Measurements from ENCODE around the gene SH3BP4.

The SH3BP4 gene

GRCh38 chr2:234967201-234967869 lies 15.5 kb downstream of the SH3BP4 start:
- no peak for DNase-seq

GRCh38 chr2:234967870-234968208 lies 16.0 kb downstream of the SH3BP4 start:
- no peak for DNase-seq

GRCh38 chr2:234968631-234969305 lies 17.0 kb downstream of the SH3BP4 start:
- DNase-seq: no peak

GRCh38 chr2:234969306-234970098 lies 17.7 kb downstream of the SH3BP4 start:
- no peak for DNase-seq

GRCh38 chr2:234970099-234970440 lies 18.3 kb downstream of the SH3BP4 start:
- DNase-seq: no peak

- no peak for DNase-seq
Measured at GRCh38 chr2:234970477-234970882, 18.7 kb downstream of the SH3BP4 start.

GRCh38 chr2:234971496-234971895 lies 19.7 kb downstream of the SH3BP4 start:
- no peak for DNase-seq

- DNase-seq: no peak
Measured at GRCh38 chr2:234973008-234973407, 21.2 kb downstream of the SH3BP4 start.

GRCh38 chr2:234974501-234975385 lies 22.9 kb downstream of the SH3BP4 start:
- DNase-seq: no peak

- no peak for DNase-seq
Measured at GRCh38 chr2:234975611-234976010, 23.8 kb downstream of the SH3BP4 start.

GRCh38 chr2:234976479-234977227 lies 24.8 kb downstream of the SH3BP4 start:
- DNase-seq: no peak

GRCh38 chr2:234977228-234977679 lies 25.4 kb downstream of the SH3BP4 start:
- DNase-seq: no peak

GRCh38 chr2:234978466-234979203 lies 26.8 kb downstream of the SH3BP4 start:
- no peak for DNase-seq

GRCh38 chr2:234979204-234980167 lies 27.7 kb downstream of the SH3BP4 start:
- no peak for DNase-seq

GRCh38 chr2:234980451-234981187 lies 28.8 kb downstream of the SH3BP4 start:
- DNase-seq: no peak

- no peak for DNase-seq
Measured at GRCh38 chr2:234981197-234982095, 29.6 kb downstream of the SH3BP4 start.

- no peak for DNase-seq
Measured at GRCh38 chr2:234982096-234982834, 30.4 kb downstream of the SH3BP4 start.

All from stimulated activated CD4-positive, alpha-beta T cell treated with anti-CD3 and anti-CD28 coated beads, Interleukin-1b, Interleukin-23, amount 100 ng/mL, for 48 hours (primary cell).